ENCODE results near the gene GDPD5. TPM values are rescaled to one million over a fixed set of nuclear protein-coding genes. Genes with fewer than 3 reads are reported as not detected.

The GDPD5 gene
- total RNA-seq, 6 donors from 2014 or later = 5.7 to 34.6 (median 14.0) TPM

DNA sequence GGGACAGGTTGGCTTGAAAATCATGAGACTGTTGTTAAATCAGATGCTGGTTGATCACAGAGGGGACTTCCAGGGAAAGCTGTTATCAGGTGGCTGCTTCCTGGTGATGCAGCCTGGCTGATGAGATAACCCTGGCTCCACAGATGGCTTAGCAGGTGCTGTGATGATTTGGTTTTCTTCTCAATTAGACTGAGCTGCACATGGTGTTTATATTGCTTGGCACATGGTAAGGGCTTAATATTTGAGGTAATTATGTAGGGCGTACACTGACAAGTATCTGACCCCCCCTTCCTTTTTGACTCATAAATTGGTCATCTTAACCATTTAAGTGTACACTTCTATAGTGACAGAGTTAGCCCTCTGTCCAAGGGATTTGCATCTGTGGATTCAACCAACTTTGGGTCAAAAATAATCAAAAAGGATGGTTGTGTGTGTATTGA is 119.4 kb downstream of the GDPD5 start:
- WGBS, 2 donors = 19 to 50% methylated on average over 1 of the region's 1 CpG
- ATAC-seq (ENCODE audit: low FRiP score in 2 of 2) = peak in 1 of 2 donors; percentile 6
- H3K27ac ChIP-seq = no peak overlapping the region
- no peaks in the 10 kb centered on the region for H3K27me3 ChIP-seq
- no peaks in the 10 kb centered on the region for H3K9me3 ChIP-seq
- H3K4me1 ChIP-seq = peaks cover 13 to 30% (median 25%) of the 10 kb centered on the region in 4 donors
- peaks cover 40 to 73% (median 61%) of the 10 kb centered on the region in 4 donors for H3K36me3 ChIP-seq
- no peak overlapping the region for H3K4me3 ChIP-seq
- no peak for TF ChIP-seq EP300 (IDR thresholded peaks at IDR 0.05)
- peak in 1 of 2 donors; percentile 29 for TF ChIP-seq POLR2AphosphoS5 (IDR thresholded peaks at IDR 0.05)
- DNase-seq = no peak

DNA sequence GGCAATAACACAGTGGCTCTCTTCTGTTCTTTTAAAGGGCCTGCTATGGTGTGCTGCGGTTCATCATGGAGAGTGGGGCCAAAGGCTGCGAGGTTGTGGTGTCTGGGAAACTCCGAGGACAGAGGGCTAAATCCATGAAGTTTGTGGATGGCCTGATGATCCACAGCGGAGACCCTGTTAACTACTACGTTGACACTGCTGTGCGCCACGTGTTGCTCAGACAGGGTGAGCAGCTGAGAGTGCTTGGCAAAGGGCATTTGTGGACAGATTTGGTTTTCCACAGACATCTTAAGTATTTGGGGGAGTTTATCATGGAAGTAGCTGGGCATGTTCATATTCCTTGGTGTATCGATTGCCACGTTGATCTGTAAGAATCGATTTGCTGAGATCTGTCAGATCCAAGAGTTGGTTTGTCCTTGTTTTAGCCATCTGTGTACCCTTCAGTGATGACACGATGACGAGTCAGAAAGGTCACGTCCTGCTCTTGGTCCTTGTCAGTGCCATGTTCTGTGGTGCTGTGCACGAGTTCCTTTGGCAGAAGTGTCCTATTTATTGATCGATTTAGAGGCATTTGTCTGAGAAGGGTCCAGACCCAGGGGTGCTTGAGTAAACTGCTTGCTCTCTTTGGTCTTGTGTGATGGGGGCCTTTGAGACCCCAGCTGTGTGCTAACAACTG is 121.6 kb downstream of the GDPD5 start:
- Histone ChIP-seq H3K27ac (no peak overlapping the region), H3K4me3 (no peak overlapping the region), H3K9me3 (no peaks in the 10 kb centered on the region), H3K4me1 (peaks cover 21 to 46% (median 37%) of the 10 kb centered on the region in 4 donors), H3K27me3 (no peaks in the 10 kb centered on the region), H3K36me3 (peaks cover 40 to 82% (median 63%) of the 10 kb centered on the region in 4 donors)
- 88 to 90% methylated on average over 15 of the region's 15 CpGs for WGBS, 2 donors
- no peak for DNase-seq
- ATAC-seq (ENCODE audit: low FRiP score in 2 of 2) = no peak
- TF ChIP-seq EP300 (IDR thresholded peaks at IDR 0.05) (no peak), POLR2A (IDR thresholded peaks at IDR 0.05) (no peak), POLR2AphosphoS5 (IDR thresholded peaks at IDR 0.05) (no peak)
- TF ChIP-seq, protein P1, sequence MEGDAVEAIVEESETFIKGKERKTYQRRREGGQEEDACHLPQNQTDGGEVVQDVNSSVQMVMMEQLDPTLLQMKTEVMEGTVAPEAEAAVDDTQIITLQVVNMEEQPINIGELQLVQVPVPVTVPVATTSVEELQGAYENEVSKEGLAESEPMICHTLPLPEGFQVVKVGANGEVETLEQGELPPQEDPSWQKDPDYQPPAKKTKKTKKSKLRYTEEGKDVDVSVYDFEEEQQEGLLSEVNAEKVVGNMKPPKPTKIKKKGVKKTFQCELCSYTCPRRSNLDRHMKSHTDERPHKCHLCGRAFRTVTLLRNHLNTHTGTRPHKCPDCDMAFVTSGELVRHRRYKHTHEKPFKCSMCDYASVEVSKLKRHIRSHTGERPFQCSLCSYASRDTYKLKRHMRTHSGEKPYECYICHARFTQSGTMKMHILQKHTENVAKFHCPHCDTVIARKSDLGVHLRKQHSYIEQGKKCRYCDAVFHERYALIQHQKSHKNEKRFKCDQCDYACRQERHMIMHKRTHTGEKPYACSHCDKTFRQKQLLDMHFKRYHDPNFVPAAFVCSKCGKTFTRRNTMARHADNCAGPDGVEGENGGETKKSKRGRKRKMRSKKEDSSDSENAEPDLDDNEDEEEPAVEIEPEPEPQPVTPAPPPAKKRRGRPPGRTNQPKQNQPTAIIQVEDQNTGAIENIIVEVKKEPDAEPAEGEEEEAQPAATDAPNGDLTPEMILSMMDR (IDR thresholded peaks at IDR 0.05) = no peak

DNA sequence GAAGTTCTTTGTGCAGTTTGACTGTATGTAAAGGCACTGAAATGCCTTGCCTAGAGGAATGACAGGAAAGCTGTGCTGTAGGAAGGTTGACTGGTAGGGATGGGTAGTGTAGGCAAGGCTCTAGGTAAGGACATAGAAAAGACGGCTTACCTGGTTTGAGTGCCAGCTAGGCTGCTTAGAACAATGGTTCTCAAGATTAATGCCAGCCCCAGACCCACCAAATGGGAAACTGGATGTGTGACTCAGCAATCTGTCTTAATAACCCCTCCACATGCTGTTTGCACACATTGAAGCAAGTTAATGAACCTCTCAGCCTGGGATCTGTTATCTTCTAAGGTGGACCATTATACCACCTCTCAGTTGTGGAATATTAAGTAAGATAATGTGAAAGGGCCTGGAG is 122.7 kb downstream of the GDPD5 start:
- Histone ChIP-seq H3K27ac (peak overlapping the region in 1 of 4 donors; percentile 22), H3K27me3 (no peaks in the 10 kb centered on the region), H3K9me3 (no peaks in the 10 kb centered on the region), H3K4me1 (peaks cover 21 to 50% (median 33%) of the 10 kb centered on the region in 4 donors), H3K4me3 (no peak overlapping the region), H3K36me3 (peaks cover 40 to 75% (median 61%) of the 10 kb centered on the region in 4 donors)
- DNase-seq = no peak
- no peak for ATAC-seq (ENCODE audit: low FRiP score in 2 of 2)
- WGBS, 2 donors = 67 to 79% methylated on average over 1 of the region's 1 CpG
- TF ChIP-seq EP300 (IDR thresholded peaks at IDR 0.05) (no peak), POLR2A (IDR thresholded peaks at IDR 0.05) (no peak), POLR2AphosphoS5 (IDR thresholded peaks at IDR 0.05) (no peak)
- TF ChIP-seq, protein P1 (IDR thresholded peaks at IDR 0.05) = no peak

DNA sequence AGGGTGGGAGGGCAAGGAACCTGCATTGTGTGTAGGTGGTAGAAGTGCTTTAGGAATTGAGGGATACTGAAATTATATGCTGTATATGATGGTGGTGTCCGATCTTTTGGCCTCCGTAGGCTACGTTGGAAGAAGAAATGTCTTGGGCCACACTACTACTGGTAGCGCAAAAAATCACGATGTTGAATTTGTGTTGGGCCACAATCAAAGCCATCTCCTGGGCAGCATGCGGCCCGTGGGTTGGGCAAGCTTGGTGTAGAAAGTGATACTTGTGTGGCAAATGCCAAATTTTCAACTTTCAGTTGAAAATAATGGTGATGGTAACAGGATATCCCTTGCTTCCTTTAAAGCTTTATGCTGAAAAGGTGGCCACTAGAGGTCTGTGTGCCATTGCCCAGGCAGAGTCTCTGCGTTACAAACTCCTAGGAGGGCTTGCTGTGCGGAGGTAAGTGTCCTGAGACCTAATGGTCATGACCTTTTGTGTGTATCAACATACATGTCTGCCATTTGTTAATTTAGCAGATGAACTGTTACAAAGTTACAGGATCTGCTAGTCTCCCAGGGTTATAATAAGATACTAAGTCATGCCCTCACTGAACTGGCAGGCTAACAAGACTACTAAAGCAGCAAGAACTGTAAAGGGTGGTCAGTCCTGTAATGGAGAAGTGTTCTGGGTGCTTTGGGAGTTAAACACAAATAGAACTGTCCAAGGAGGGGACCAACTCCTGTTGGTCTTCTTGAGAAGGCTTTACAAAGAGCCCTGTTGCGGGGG is 123.6 kb downstream of the GDPD5 start:
- Histone ChIP-seq H3K4me1 (peaks cover 21 to 50% (median 31%) of the 10 kb centered on the region in 4 donors), H3K4me3 (peak overlapping the region in 1 of 4 donors; percentile 71), H3K9me3 (no peaks in the 10 kb centered on the region), H3K27me3 (no peaks in the 10 kb centered on the region), H3K36me3 (peaks cover 40 to 67% (median 57%) of the 10 kb centered on the region in 4 donors), H3K27ac (peak overlapping the region in 1 of 4 donors; percentile 22)
- DNase-seq (no peak), ATAC-seq (ENCODE audit: low FRiP score in 2 of 2) (no peak)
- WGBS, 2 donors = 87 to 88% methylated on average over 8 to 10 of the region's 10 CpGs
- TF ChIP-seq EP300 (IDR thresholded peaks at IDR 0.05) (no peak), POLR2A (IDR thresholded peaks at IDR 0.05) (no peak), POLR2AphosphoS5 (IDR thresholded peaks at IDR 0.05) (no peak)
- TF ChIP-seq, protein P1 (IDR thresholded peaks at IDR 0.05) = no peak
